Sigmoid colon (tissue), 7 donors: ENCODE results near the gene RBM33. TPM values are rescaled to one million over a fixed set of nuclear protein-coding genes. Genes with fewer than 3 reads are reported as not detected.
"Not testable (repeated sequence)": the region's sequence is repeated elsewhere in the genome, so short reads cannot be mapped to it uniquely, and the experiment has no call there.

Source experiments
- DNase-seq: peaks from one replicate; pipeline ENCODE4 v3.0.0-alpha.2; 2019
- H3K27ac ChIP-seq, 4 donors: fragments of 200-600 bp; sonication (generic); one replicate each; pipeline ENCODE4 v1.5.1; 2016 to 2019; ENCODE audit warnings: mild to moderate bottlenecking in 1 of 4
- H3K27me3 ChIP-seq, 3 donors: fragments of 200-600 bp; sonication (generic); one replicate each; pipeline ENCODE4 v1.5.1; 2019; ENCODE audit warnings: mild to moderate bottlenecking in 1 of 3
- H3K36me3 ChIP-seq, 4 donors: fragments of 200-600 bp; sonication (generic); one replicate each; pipeline ENCODE4 v1.5.1; 2016 to 2019
- H3K4me1 ChIP-seq, 4 donors: fragments of 200-600 bp; sonication (generic); one replicate each; pipeline ENCODE4 v1.5.1; 2017 to 2019
- H3K4me3 ChIP-seq, 4 donors: fragments of 200-600 bp; sonication (generic); one replicate each; pipeline ENCODE4 v1.5.1; 2017 to 2019; ENCODE audit warnings: mild to moderate bottlenecking in 2 of 4, moderate library complexity in 1 of 4
- H3K9me3 ChIP-seq, 4 donors: fragments of 200-600 bp in 3 of 4; sonication (generic) in 3 of 4; one replicate each; pipeline versions ENCODE4 v1.5.1 to v1.6.1; 2013 to 2019
- CTCF ChIP-seq, 4 experiments: fragments of 450-650 bp in 3 of 4; fragments of 200-600 bp in 1 of 4; IDR thresholded peaks; one replicate each; pipeline ENCODE4 v1.5.1; 2016 to 2019; ENCODE audit warnings: antibody characterized with exemption in 4 of 4, mild to moderate bottlenecking in 3 of 4, moderate library complexity in 2 of 4
- EP300 ChIP-seq, 4 donors: sonication (generic); formaldehyde crosslinking; IDR thresholded peaks; one replicate each; pipeline ENCODE4 v1.6.1; 2017; ENCODE audit warnings: antibody characterized with exemption in 4 of 4
- POLR2A ChIP-seq, 2 donors: fragments of 450-650 bp; IDR thresholded peaks; one replicate each; pipeline ENCODE4 v1.6.1; 2016; ENCODE audit warnings: antibody characterized with exemption in 2 of 2, mild to moderate bottlenecking in 2 of 2, moderate library complexity in 2 of 2
- POLR2AphosphoS5 ChIP-seq, 4 donors: sonication (generic); formaldehyde crosslinking; IDR thresholded peaks; one replicate each; pipeline ENCODE4 v1.6.1; 2017; ENCODE audit warnings: antibody characterized with exemption in 4 of 4
- WGBS, 2 donors: extraction: QIAGEN DNeasy Blood & Tissue Kit; methylation state at CpG; one replicate each; pipeline ENCODE4 v1.1.7; 2013; 5-methylcytosine and 5-hydroxymethylcytosine counted together
- intact Hi-C: fragments of 100-400 bp; cut with DNase I; formaldehyde crosslinking; loops from one replicate; pipeline ENCODE4 v1.15.1; 2023
- polyA plus RNA-seq, 3 donors: library from polyadenylated mRNA; stranded (reverse); fragments of 200-250 nt; gene quantifications; one replicate each; pipeline ENCODE4 v1.2.3, GENCODE V29; 2013
- total RNA-seq, 4 donors: library from RNA; depleted of rRNA; stranded (reverse); fragments of >200 nt; gene quantifications; one replicate each; pipeline ENCODE4 v1.1.0, GENCODE V29; 2016
- donor health status: healthy with polysubstance abuse.
- donor health status: Bipolar disorder and iron deficiency.
- donor health status: healthy.

The RBM33 gene
- total and polyA plus RNA-seq, 7 donors = 3.6 to 60.4 (median 30.8) TPM

GRCh38 chr7:155612658-155613057, 31.8 kb upstream of the RBM33 start:
- no peaks in the 10 kb centered on the region for H3K27me3 ChIP-seq
- no peaks in the 10 kb centered on the region for H3K9me3 ChIP-seq
- no peaks in the 10 kb centered on the region for H3K4me1 ChIP-seq
- H3K36me3 ChIP-seq = no peaks in the 10 kb centered on the region
- DNase-seq = no peak
- no peak for TF ChIP-seq POLR2A (IDR thresholded peaks at IDR 0.05)
- TF ChIP-seq CTCF (IDR thresholded peaks at IDR 0.05) = no peak
- no peak for TF ChIP-seq EP300 (IDR thresholded peaks at IDR 0.05)
- TF ChIP-seq POLR2AphosphoS5 (IDR thresholded peaks at IDR 0.05) = no peak
- H3K4me3 ChIP-seq = no peak overlapping the region
- H3K27ac ChIP-seq = no peak overlapping the region
- 81 to 90% methylated on average over 10 of the region's 10 CpGs for whole genome bisulfite sequencing, 2 donors
- intact Hi-C loops = no loop called here

- H3K36me3 ChIP-seq, H3K9me3 ChIP-seq, DNase-seq, H3K4me1 ChIP-seq, H3K27me3 ChIP-seq, H3K27ac ChIP-seq, H3K4me3 ChIP-seq, intact Hi-C loops: not testable (repeated sequence)
- 83 to 96% methylated on average over 6 of the region's 6 CpGs for whole genome bisulfite sequencing, 2 donors
Measured at GRCh38 chr7:155615085-155615484, 29.4 kb upstream of the RBM33 start.

- no peaks in the 10 kb centered on the region for H3K4me1 ChIP-seq
- no peak overlapping the region for H3K27ac ChIP-seq
- 13 to 72% methylated on average over 16 of the region's 16 CpGs for WGBS, 2 donors
- no peak overlapping the region for H3K4me3 ChIP-seq
- no peaks in the 10 kb centered on the region for H3K36me3 ChIP-seq
- TF ChIP-seq EP300 (IDR thresholded peaks at IDR 0.05) (no peak), POLR2A (IDR thresholded peaks at IDR 0.05) (no peak), POLR2AphosphoS5 (IDR thresholded peaks at IDR 0.05) (no peak), CTCF (IDR thresholded peaks at IDR 0.05) (no peak)
- no peaks in the 10 kb centered on the region for H3K9me3 ChIP-seq
- H3K27me3 ChIP-seq = no peaks in the 10 kb centered on the region
- intact Hi-C loops = no loop called here
- DNase-seq = no peak
Measured at GRCh38 chr7:155618708-155619633, 25.5 kb upstream of the RBM33 start.

- Histone ChIP-seq H3K4me1 (no peaks in the 10 kb centered on the region), H3K9me3 (no peaks in the 10 kb centered on the region), H3K36me3 (no peaks in the 10 kb centered on the region), H3K27ac (no peak overlapping the region), H3K27me3 (no peaks in the 10 kb centered on the region), H3K4me3 (no peak overlapping the region)
- no peak for TF ChIP-seq POLR2AphosphoS5 (IDR thresholded peaks at IDR 0.05)
- TF ChIP-seq CTCF (IDR thresholded peaks at IDR 0.05) = no peak
- no peak for TF ChIP-seq POLR2A (IDR thresholded peaks at IDR 0.05)
- no peak for TF ChIP-seq EP300 (IDR thresholded peaks at IDR 0.05)
- intact Hi-C loops = no loop called here
- no peak for DNase-seq
- WGBS, 2 donors = 83 to 95% methylated on average over 7 of the region's 7 CpGs
Measured at GRCh38 chr7:155619634-155620271, 24.7 kb upstream of the RBM33 start.

- intact Hi-C loops = no loop called here
- Histone ChIP-seq H3K9me3 (no peaks in the 10 kb centered on the region), H3K27ac (no peak overlapping the region), H3K4me1 (no peaks in the 10 kb centered on the region), H3K27me3 (no peaks in the 10 kb centered on the region), H3K36me3 (no peaks in the 10 kb centered on the region), H3K4me3 (no peak overlapping the region)
- WGBS, 2 donors = 85 to 86% methylated on average over 6 of the region's 6 CpGs
- TF ChIP-seq EP300 (IDR thresholded peaks at IDR 0.05) (no peak), POLR2AphosphoS5 (IDR thresholded peaks at IDR 0.05) (no peak), CTCF (IDR thresholded peaks at IDR 0.05) (no peak), POLR2A (IDR thresholded peaks at IDR 0.05) (no peak)
- DNase-seq = no peak
Measured at GRCh38 chr7:155620497-155620896, 24.0 kb upstream of the RBM33 start.
